Measurements from ENCODE around the gene GRB7. TPM values are rescaled to one million over a fixed set of nuclear protein-coding genes. Genes with fewer than 3 reads are reported as not detected.

Gene GRB7
- total and polyA plus RNA-seq, 2 experiments from 2014 or later, result not detected

DNA sequence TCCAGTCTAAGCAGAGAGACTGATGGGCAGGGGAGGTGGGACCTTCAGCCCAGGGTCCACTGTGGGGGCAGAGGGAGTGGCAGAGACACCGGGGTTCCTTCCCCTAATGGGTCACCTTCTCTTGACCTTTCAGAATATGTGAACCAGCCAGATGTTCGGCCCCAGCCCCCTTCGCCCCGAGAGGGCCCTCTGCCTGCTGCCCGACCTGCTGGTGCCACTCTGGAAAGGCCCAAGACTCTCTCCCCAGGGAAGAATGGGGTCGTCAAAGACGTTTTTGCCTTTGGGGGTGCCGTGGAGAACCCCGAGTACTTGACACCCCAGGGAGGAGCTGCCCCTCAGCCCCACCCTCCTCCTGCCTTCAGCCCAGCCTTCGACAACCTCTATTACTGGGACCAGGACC lies 10.2 kb upstream of the GRB7 start:
- Histone ChIP-seq H3K4me2 (ENCODE audit: unreplicated experiment) (no peak overlapping the region), H3F3A (ENCODE audit: insufficient read depth) (no peaks in the 10 kb centered on the region), H3K9me3 (ENCODE audit: low read depth) (no peaks in the 10 kb centered on the region), H3K36me3 (ENCODE audit: low read depth) (no peaks in the 10 kb centered on the region; the same call in 1 of the 2 replicates), H4K20me1 (ENCODE audit: insufficient read depth) (no peaks in the 10 kb centered on the region), H3K9ac (no peak overlapping the region), H3K27me3 (replicated peaks; ENCODE audit: insufficient read depth) (no peaks in the 10 kb centered on the region), H2AFZ (no peak overlapping the region), H3K9me2 (ENCODE audit: insufficient read depth) (no peaks in the 10 kb centered on the region), H3K27ac (no peak overlapping the region), H3K79me2 (ENCODE audit: insufficient read depth) (no peaks in the 10 kb centered on the region), H3K4me3 (no peak overlapping the region), H3K4me1 (ENCODE audit: insufficient read depth) (no peaks in the 10 kb centered on the region)
- TF ChIP-seq EZH2 (IDR thresholded peaks at IDR 0.05; ENCODE audit: insufficient read depth, poor library complexity, severe bottlenecking), result no peak
- no peak for TF ChIP-seq EZH2phosphoT487 (IDR thresholded peaks at IDR 0.05; ENCODE audit: insufficient read depth, low read depth)
- in situ Hi-C loops (cut with MboI), result no loop called here
- DNase-seq, result no peak
- 63 to 74% methylated on average over 9 to 10 of the region's 10 CpGs for WGBS, 2 experiments (ENCODE audit: low coverage in 1 of 2, low lambda C conversion rate in 2 of 2, missing lambda C conversion rate in 2 of 2)

DNA sequence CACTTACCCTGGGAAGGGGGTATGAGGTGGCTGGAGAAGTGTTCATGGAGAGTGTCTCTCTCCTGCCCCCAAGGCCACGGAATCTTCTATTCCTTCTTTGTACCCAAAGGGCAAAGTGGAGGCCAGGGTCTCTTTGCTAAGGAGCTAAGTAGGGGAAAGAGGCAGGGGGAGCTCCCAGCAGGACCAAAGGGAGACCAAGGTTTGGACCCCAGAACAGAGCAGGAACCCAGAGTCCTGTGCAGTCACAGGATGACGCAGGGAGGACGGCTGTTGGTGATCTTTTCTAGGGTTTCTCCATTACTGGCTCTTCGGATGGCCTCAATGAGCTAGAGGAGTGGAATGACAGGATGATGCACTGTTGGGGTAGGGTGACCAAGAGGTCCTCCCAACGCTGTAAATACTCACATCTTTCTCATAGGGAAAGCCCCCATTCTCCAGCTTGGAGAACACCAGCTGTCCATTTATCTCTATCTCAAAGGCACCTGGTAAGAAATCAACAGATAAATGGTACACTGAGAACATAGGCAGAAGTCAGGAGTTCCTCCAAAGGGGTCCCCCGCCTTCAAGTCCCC lies 8.4 kb upstream of the GRB7 start:
- Histone ChIP-seq H3K27me3 (replicated peaks; ENCODE audit: insufficient read depth) (no peaks in the 10 kb centered on the region), H3K4me1 (ENCODE audit: insufficient read depth) (no peaks in the 10 kb centered on the region), H2AFZ (no peak overlapping the region), H3K9me3 (ENCODE audit: low read depth) (no peaks in the 10 kb centered on the region), H3K27ac (no peak overlapping the region), H3F3A (ENCODE audit: insufficient read depth) (no peaks in the 10 kb centered on the region), H3K79me2 (ENCODE audit: insufficient read depth) (no peaks in the 10 kb centered on the region), H3K36me3 (ENCODE audit: low read depth) (no peaks in the 10 kb centered on the region), H3K4me2 (ENCODE audit: unreplicated experiment) (peak overlapping the region; percentile 95), H3K9ac (peak overlapping the region; percentile 83), H4K20me1 (ENCODE audit: insufficient read depth) (no peaks in the 10 kb centered on the region), H3K9me2 (ENCODE audit: insufficient read depth) (no peaks in the 10 kb centered on the region), H3K4me3 (peak overlapping the region; percentile 89)
- TF ChIP-seq EZH2 (IDR thresholded peaks at IDR 0.05; ENCODE audit: insufficient read depth, poor library complexity, severe bottlenecking) (no peak), EZH2phosphoT487 (IDR thresholded peaks at IDR 0.05; ENCODE audit: insufficient read depth, low read depth) (no peak)
- WGBS, 2 experiments (ENCODE audit: low coverage in 1 of 2, low lambda C conversion rate in 2 of 2, missing lambda C conversion rate in 2 of 2), result 69 to 71% methylated on average over 6 of the region's 6 CpGs
- in situ Hi-C loops (cut with MboI), result no loop called here
- DNase-seq, result peak; percentile 32

DNA sequence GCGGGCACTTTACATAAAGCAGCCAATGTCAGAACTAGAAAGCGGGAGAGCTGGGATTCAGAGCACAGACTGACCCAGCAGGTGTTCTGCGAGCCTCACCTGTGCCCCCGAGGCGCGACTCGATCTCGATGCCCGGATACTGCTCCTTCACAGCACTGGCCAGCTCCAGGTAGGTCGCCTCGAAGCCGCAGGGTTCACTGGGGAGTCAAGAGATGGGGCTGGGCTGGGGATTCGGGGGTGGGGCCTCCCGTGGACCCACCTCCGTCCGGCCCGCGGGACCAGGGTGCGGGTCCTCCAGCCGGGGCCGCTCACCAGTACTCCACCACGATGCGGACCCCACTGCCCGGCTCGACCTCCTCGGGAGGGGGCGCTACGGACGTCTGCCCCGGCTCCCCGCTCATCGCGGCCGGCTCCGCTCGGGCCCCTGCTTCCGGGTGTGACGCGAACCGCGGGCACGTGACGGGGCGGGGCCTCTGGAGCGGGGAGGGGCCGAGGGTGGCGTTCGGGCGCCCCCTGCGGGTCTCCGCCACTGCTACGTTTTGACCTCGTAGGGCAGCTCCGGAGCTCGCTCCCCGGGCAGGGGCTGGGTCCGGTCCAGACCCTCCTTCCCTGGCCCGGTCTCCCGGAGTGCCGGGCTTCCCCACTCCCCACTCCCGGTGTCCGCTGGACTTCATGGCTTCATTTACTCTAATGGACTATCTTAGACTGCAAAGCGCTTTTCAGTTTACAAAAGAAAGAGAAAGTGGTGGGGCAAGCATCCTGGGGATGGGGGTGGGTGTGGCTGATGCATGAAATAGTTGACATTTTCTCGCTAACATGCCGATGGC lies 7.4 kb upstream of the GRB7 start, which contains the start of gene MIEN1:
Gene MIEN1, minus strand, starts transcription at position 438 of the 827 bp plus-strand sequence. Its CDS starts 37 bp downstream, at position 401.
- TF ChIP-seq EZH2 (IDR thresholded peaks at IDR 0.05; ENCODE audit: insufficient read depth, poor library complexity, severe bottlenecking) (no peak), EZH2phosphoT487 (IDR thresholded peaks at IDR 0.05; ENCODE audit: insufficient read depth, low read depth) (no peak)
- H4K20me1 ChIP-seq (ENCODE audit: insufficient read depth), result no peaks in the 10 kb centered on the region
- 2 to 3% methylated on average over 46 to 54 of the region's 65 CpGs for WGBS, 2 experiments (ENCODE audit: low coverage in 1 of 2, low lambda C conversion rate in 2 of 2, missing lambda C conversion rate in 2 of 2)
- H2AFZ ChIP-seq, result peak within 1 kb of the TSS; percentile 91
- peak within 1 kb of the TSS; percentile 89 for H3K4me3 ChIP-seq
- H3F3A ChIP-seq (ENCODE audit: insufficient read depth), result no peaks in the 10 kb centered on the region
- H3K9me2 ChIP-seq (ENCODE audit: insufficient read depth), result no peaks in the 10 kb centered on the region
- peak within 1 kb of the TSS; percentile 95 for H3K4me2 ChIP-seq (ENCODE audit: unreplicated experiment)
- H3K79me2 ChIP-seq (ENCODE audit: insufficient read depth), result no peaks in the 10 kb centered on the region
- peak within 1 kb of the TSS; percentile 83 for H3K9ac ChIP-seq
- DNase-seq, result peak; percentile 92
- no peaks in the 10 kb centered on the region for H3K9me3 ChIP-seq (ENCODE audit: low read depth)
- H3K27ac ChIP-seq, result peak within 1 kb of the TSS; percentile 20; the same call in 1 of the 2 replicates
- H3K4me1 ChIP-seq (ENCODE audit: insufficient read depth), result no peaks in the 10 kb centered on the region
- in situ Hi-C loops (cut with MboI), result no loop called here
- no peaks in the 10 kb centered on the region for H3K27me3 ChIP-seq (replicated peaks; ENCODE audit: insufficient read depth)
- no peaks in the 10 kb centered on the region for H3K36me3 ChIP-seq (ENCODE audit: low read depth)

DNA sequence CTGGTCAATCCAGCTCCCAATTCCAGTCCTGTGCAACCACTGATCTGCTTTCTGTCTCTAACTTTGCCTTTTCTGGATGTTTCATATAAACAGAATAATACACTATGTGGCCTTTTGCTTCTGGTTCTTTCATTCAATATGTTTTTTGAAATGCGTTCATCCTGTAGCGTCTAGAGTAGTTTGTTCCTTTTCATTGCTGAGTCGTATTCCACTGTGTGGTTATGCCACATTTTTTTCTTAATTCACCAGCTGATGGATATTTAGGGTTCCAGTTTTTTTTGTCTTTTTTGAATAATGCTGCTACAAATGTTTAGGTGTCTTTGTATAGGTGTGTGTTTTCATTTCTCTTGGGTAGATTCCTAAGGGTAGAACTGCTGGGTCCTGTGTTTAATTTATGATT lies 5.2 kb upstream of the GRB7 start:
- TF ChIP-seq EZH2phosphoT487 (IDR thresholded peaks at IDR 0.05; ENCODE audit: insufficient read depth, low read depth) (no peak), EZH2 (IDR thresholded peaks at IDR 0.05; ENCODE audit: insufficient read depth, poor library complexity, severe bottlenecking) (no peak)
- H3K36me3 ChIP-seq (ENCODE audit: low read depth), result no peaks in the 10 kb centered on the region
- no peaks in the 10 kb centered on the region for H3K27me3 ChIP-seq (replicated peaks; ENCODE audit: insufficient read depth)
- in situ Hi-C loops (cut with MboI), result no loop called here
- H3K4me3 ChIP-seq, result no peak overlapping the region
- H3K4me1 ChIP-seq (ENCODE audit: insufficient read depth), result no peaks in the 10 kb centered on the region
- H3F3A ChIP-seq (ENCODE audit: insufficient read depth), result no peaks in the 10 kb centered on the region
- no peak overlapping the region for H3K27ac ChIP-seq
- no peaks in the 10 kb centered on the region for H3K79me2 ChIP-seq (ENCODE audit: insufficient read depth)
- H4K20me1 ChIP-seq (ENCODE audit: insufficient read depth), result no peaks in the 10 kb centered on the region
- no peak for DNase-seq
- no peak overlapping the region for H3K9ac ChIP-seq
- no peak overlapping the region for H2AFZ ChIP-seq
- H3K9me3 ChIP-seq (ENCODE audit: low read depth), result no peaks in the 10 kb centered on the region
- 95 to 97% methylated on average over 3 of the region's 3 CpGs for WGBS, 2 experiments (ENCODE audit: low coverage in 1 of 2, low lambda C conversion rate in 2 of 2, missing lambda C conversion rate in 2 of 2)
- H3K4me2 ChIP-seq (ENCODE audit: unreplicated experiment), result no peak overlapping the region
- H3K9me2 ChIP-seq (ENCODE audit: insufficient read depth), result no peaks in the 10 kb centered on the region

Data from GM23248 (cell line).